Upper lobe of left lung (tissue), 6 donors: ENCODE results near the gene SHANK3. TPM values are rescaled to one million over a fixed set of nuclear protein-coding genes. Genes with fewer than 3 reads are reported as not detected.
A peak's percentile ranks its signal among the peaks of the same experiment; 100 is the strongest.

ENCODE experiments used
- ATAC-seq, 2 donors: fragments of 200-7000 bp; cut with Tn5 transposase; one replicate each; pipeline ENCODE4 v1.9.1; 2022; ENCODE audit warnings: mild to moderate bottlenecking in 2 of 2, moderate library complexity in 2 of 2; ENCODE audit not compliant: low FRiP score in 2 of 2
- DNase-seq, 2 donors: peaks; one replicate each; pipeline ENCODE4 v3.0.0-alpha.2; 2019 to 2020
- H3K27ac ChIP-seq, 4 donors: fragments of 200-600 bp; sonication (generic); one replicate each; pipeline ENCODE4 v1.5.1; 2016 to 2019
- H3K27me3 ChIP-seq, 4 donors: fragments of 200-600 bp; sonication (generic); one replicate each; pipeline ENCODE4 v1.5.1; 2017 to 2019
- H3K36me3 ChIP-seq, 4 donors: fragments of 200-600 bp; sonication (generic); one replicate each; pipeline ENCODE4 v1.5.1; 2016 to 2019
- H3K4me1 ChIP-seq, 4 donors: fragments of 200-600 bp; sonication (generic); one replicate each; pipeline ENCODE4 v1.5.1; 2018 to 2019
- H3K4me3 ChIP-seq, 4 donors: fragments of 200-600 bp; sonication (generic); one replicate each; pipeline ENCODE4 v1.5.1; 2017 to 2019; ENCODE audit warnings: mild to moderate bottlenecking in 2 of 4, moderate library complexity in 1 of 4
- H3K9me3 ChIP-seq, 4 donors: fragments of 200-600 bp; sonication (generic); one replicate each; pipeline ENCODE4 v1.5.1; 2018 to 2019
- CTCF ChIP-seq, 6 experiments: fragments of 450-650 bp in 4 of 6; fragments of 200-600 bp in 2 of 6; sonication (generic) in 2 of 6; IDR thresholded peaks; one replicate each; pipeline ENCODE4 v1.5.1; 2016 to 2019; ENCODE audit warnings: antibody characterized with exemption in 6 of 6
- EP300 ChIP-seq, 4 donors: sonication (generic); formaldehyde crosslinking; IDR thresholded peaks; one replicate each; pipeline ENCODE4 v1.5.1; 2017; ENCODE audit warnings: antibody characterized with exemption in 4 of 4, control low read depth in 2 of 4
- POLR2A ChIP-seq, 4 donors: fragments of 450-650 bp; IDR thresholded peaks; one replicate each; pipeline ENCODE4 v1.5.1; 2016 to 2017; ENCODE audit warnings: antibody characterized with exemption in 4 of 4, mild to moderate bottlenecking in 2 of 4
- POLR2AphosphoS5 ChIP-seq, 2 donors: sonication (generic); formaldehyde crosslinking; IDR thresholded peaks; one replicate each; pipeline ENCODE4 v1.5.1; 2017; ENCODE audit warnings: antibody characterized with exemption in 2 of 2
- WGBS, 2 donors: methylation state at CpG; one replicate each; pipeline ENCODE4 v1.1.5; 2017 to 2018; 5-methylcytosine and 5-hydroxymethylcytosine counted together
- total RNA-seq, 6 donors: library from RNA; depleted of rRNA in 4 of 6; stranded (reverse); fragments of >200 nt in 4 of 6; gene quantifications; one replicate each; pipeline versions ENCODE4 v1.1.0 to v1.2.1, GENCODE V29; 2016 to 2021
- donor health status: DM: no; HTN: no; CAD: no; lungs with moderate emphysema.
- donor health status: DM: no; HTN: yes; CAD: no; lungs with severe emphysema.

Gene SHANK3
- total RNA-seq, 6 donors from 2014 or later: 16.6 to 105 (median 51.1) TPM

DNA sequence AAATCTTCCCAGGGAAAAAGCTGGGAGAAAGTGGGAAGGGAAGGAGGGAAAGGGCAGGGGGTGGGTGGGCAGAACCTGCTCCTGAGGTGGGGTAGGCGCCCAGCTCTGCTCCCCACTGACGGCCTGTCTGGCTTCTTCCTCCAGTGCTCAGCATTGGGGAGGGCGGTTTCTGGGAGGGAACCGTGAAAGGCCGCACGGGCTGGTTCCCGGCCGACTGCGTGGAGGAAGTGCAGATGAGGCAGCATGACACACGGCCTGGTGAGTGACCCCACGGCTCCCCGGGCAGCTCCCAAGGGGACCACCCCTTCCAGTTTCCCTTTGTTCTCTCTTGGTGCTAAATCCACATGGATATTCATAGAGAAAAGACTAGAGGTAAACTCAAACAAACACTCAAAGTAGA is 25.9 kb downstream of the SHANK3 start:
- H3K4me3 ChIP-seq: no peak overlapping the region
- 64 to 67% methylated on average over 12 of the region's 12 CpGs for whole genome bisulfite sequencing, 2 donors
- TF ChIP-seq POLR2A (IDR thresholded peaks at IDR 0.05): no peak
- TF ChIP-seq POLR2AphosphoS5 (IDR thresholded peaks at IDR 0.05): no peak
- no peak for TF ChIP-seq EP300 (IDR thresholded peaks at IDR 0.05)
- TF ChIP-seq CTCF (IDR thresholded peaks at IDR 0.05): no peak
- H3K36me3 ChIP-seq: peaks cover 0 to 83% (median 23%) of the 10 kb centered on the region in 4 donors
- DNase-seq (no peak), ATAC-seq (no peak)
- H3K4me1 ChIP-seq: peaks cover 36 to 52% (median 44%) of the 10 kb centered on the region in 4 donors
- H3K27me3 ChIP-seq: no peaks in the 10 kb centered on the region
- peak overlapping the region in 2 of 4 donors; percentile 17 to 50 for H3K27ac ChIP-seq
- H3K9me3 ChIP-seq: no peaks in the 10 kb centered on the region

- ATAC-seq: no peak
These were observed 26.6 kb downstream of the SHANK3 start for GRCh38 chr22:50699001-50699755.

DNA sequence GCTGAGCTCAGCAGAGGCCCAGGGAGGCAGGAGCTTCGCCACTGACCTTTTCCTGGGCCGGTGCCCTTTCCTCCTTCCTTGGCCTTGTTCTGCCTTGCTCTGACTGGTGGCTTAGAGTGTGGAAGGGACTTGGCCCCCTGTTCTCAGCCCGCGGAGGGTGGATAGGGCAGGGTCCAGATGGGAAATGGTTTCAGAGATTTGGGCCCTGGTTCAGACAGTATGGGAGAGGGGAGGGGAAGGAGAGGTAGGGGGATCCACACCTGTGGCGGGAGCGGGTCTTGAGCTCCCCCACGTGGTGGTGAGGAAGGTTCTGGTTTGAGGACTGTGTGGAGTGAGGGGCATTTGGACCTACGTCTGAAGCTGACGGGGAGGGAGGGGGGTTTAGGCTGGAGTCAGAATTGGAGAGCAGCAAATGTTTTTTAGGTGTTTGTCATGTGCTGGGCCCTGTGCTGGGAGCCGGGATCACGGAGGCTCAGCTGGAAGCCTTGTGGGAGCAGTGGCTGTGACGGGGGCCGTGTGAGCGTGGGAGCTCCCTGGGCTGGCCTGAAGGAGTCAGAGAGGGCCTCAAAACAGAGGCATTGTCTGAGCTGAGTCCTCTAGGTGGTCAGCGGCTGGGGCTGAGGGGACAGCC is 27.2 kb downstream of the SHANK3 start:
- Histone ChIP-seq H3K27me3 (no peaks in the 10 kb centered on the region), H3K9me3 (no peaks in the 10 kb centered on the region), H3K27ac (peak overlapping the region in 2 of 4 donors; percentile 12 to 25), H3K4me1 (peaks cover 36 to 44% (median 40%) of the 10 kb centered on the region in 4 donors), H3K36me3 (peaks cover 0 to 89% (median 28%) of the 10 kb centered on the region in 4 donors), H3K4me3 (no peak overlapping the region)
- DNase-seq (no peak), ATAC-seq (no peak)
- WGBS, 2 donors: 76 to 78% methylated on average over 14 to 15 of the region's 15 CpGs
- TF ChIP-seq EP300 (IDR thresholded peaks at IDR 0.05) (no peak), CTCF (IDR thresholded peaks at IDR 0.05) (no peak), POLR2AphosphoS5 (IDR thresholded peaks at IDR 0.05) (no peak), POLR2A (IDR thresholded peaks at IDR 0.05) (no peak)

More at GRCh38 chr22:50699001-50699755, 26.6 kb downstream of the SHANK3 start:
- TF ChIP-seq CTCF (IDR thresholded peaks at IDR 0.05) (no peak), POLR2AphosphoS5 (IDR thresholded peaks at IDR 0.05) (no peak), POLR2A (IDR thresholded peaks at IDR 0.05) (no peak), EP300 (IDR thresholded peaks at IDR 0.05) (no peak)
- H3K9me3 ChIP-seq: no peaks in the 10 kb centered on the region
- DNase-seq: no peak
- no peak overlapping the region for H3K4me3 ChIP-seq
- peaks cover 36 to 50% (median 43%) of the 10 kb centered on the region in 4 donors for H3K4me1 ChIP-seq
- peak overlapping the region in 3 of 4 donors; percentile 12 to 27 (median 25) for H3K27ac ChIP-seq
- H3K36me3 ChIP-seq: peaks cover 0 to 89% (median 27%) of the 10 kb centered on the region in 4 donors
- H3K27me3 ChIP-seq: no peaks in the 10 kb centered on the region
- WGBS, 2 donors: 79 to 86% methylated on average over 12 to 13 of the region's 15 CpGs

GRCh38 chr22:50700387-50701075 is 27.9 kb downstream of the SHANK3 start:
- Histone ChIP-seq H3K4me3 (no peak overlapping the region), H3K9me3 (no peaks in the 10 kb centered on the region), H3K27me3 (no peaks in the 10 kb centered on the region), H3K4me1 (peaks cover 34 to 43% (median 39%) of the 10 kb centered on the region in 4 donors), H3K27ac (peak overlapping the region in 2 of 4 donors; percentile 24 to 25), H3K36me3 (peaks cover 0 to 89% (median 25%) of the 10 kb centered on the region in 4 donors)
- no peak for TF ChIP-seq CTCF (IDR thresholded peaks at IDR 0.05)
- ATAC-seq: no peak
- WGBS, 2 donors: 71 to 79% methylated on average over 19 of the region's 19 CpGs
- no peak for DNase-seq
